ENCODE results near the gene GLIPR1.
A peak's percentile ranks its signal among the peaks of the same experiment; 100 is the strongest.
"Not testable (repeated sequence)": the region's sequence is repeated elsewhere in the genome, so short reads cannot be mapped to it uniquely, and the experiment has no call there.

GLIPR1 gene

GRCh38 chr12:75476071-75476470 lies 4.5 kb upstream of the GLIPR1 start:
- no peak for DNase-seq

GRCh38 chr12:75477137-75477536 lies 3.4 kb upstream of the GLIPR1 start:
- DNase-seq, result no peak

GRCh38 chr12:75478116-75478794 lies 2.3 kb upstream of the GLIPR1 start:
- no peak for DNase-seq

GRCh38 chr12:75479963-75480461 lies 543 bp upstream of the GLIPR1 start:
- DNase-seq, result no peak

- no peak for DNase-seq
Measured at GRCh38 chr12:75481013-75481705, 604 bp downstream of the GLIPR1 start.

GRCh38 chr12:75481774-75482173 lies 1.2 kb downstream of the GLIPR1 start:
- no peak for DNase-seq

GRCh38 chr12:75482646-75483045 lies 2.1 kb downstream of the GLIPR1 start:
- no peak for DNase-seq

- DNase-seq, result no peak
Measured at GRCh38 chr12:75483431-75483830, 2.9 kb downstream of the GLIPR1 start.

GRCh38 chr12:75484450-75484849 lies 3.9 kb downstream of the GLIPR1 start:
- DNase-seq, result not testable (repeated sequence)

- DNase-seq, result no peak
Measured at GRCh38 chr12:75487308-75487707, 6.8 kb downstream of the GLIPR1 start.

- DNase-seq, result no peak
Measured at GRCh38 chr12:75488553-75488952, 8.0 kb downstream of the GLIPR1 start.

GRCh38 chr12:75489187-75489586 lies 8.6 kb downstream of the GLIPR1 start:
- no peak for DNase-seq

GRCh38 chr12:75489613-75490210 lies 9.2 kb downstream of the GLIPR1 start:
- no peak for DNase-seq

GRCh38 chr12:75491169-75491568 lies 10.6 kb downstream of the GLIPR1 start:
- DNase-seq, result no peak

- DNase-seq, result no peak
Measured at GRCh38 chr12:75503459-75503858, 22.9 kb downstream of the GLIPR1 start.

- DNase-seq, result no peak
Measured at GRCh38 chr12:75503866-75504265, 23.3 kb downstream of the GLIPR1 start.

- DNase-seq, result no peak
Measured at GRCh38 chr12:75505706-75506312, 25.3 kb downstream of the GLIPR1 start.

GRCh38 chr12:75507086-75507485 lies 26.5 kb downstream of the GLIPR1 start:
- DNase-seq, result no peak

GRCh38 chr12:75508159-75508558 lies 27.6 kb downstream of the GLIPR1 start:
- DNase-seq, result no peak

GRCh38 chr12:75509621-75510020 lies 29.1 kb downstream of the GLIPR1 start:
- DNase-seq, result no peak

- DNase-seq, result peak; percentile 96 to 97
Measured at GRCh38 chr12:75511116-75512048, 30.8 kb downstream of the GLIPR1 start, which contains the start of gene KRR1. Gene KRR1, minus strand, starts transcription at chr12:75511609. Its CDS starts 12 bp downstream, at chr12:75511597.

- not testable (repeated sequence) for DNase-seq
Measured at GRCh38 chr12:75521224-75521623, 40.7 kb downstream of the GLIPR1 start.
